ENCODE measurements around the gene LYPLA2.
A peak's percentile ranks its signal among the peaks of the same experiment; 100 is the strongest.

GRCh38 chr1:23772049-23772853 lies 18.7 kb upstream of the LYPLA2 start:
- TF ChIP-seq CTCF (IDR thresholded peaks at IDR 0.05; ENCODE audit: low read depth, low read length, poor library complexity, severe bottlenecking) (peak; percentile 96), EZH2phosphoT487 (IDR thresholded peaks at IDR 0.05; ENCODE audit: borderline replicate concordance, low read length) (no peak)

All from DOHH2 (cell line).